HEK293 (cell line): ENCODE results near the gene KRT80.

Source experiments
- CTCF ChIA-PET: fragments of 350-600 bp; formaldehyde crosslinking; extraction: SDS; loops from one replicate; lab custom pipeline; 2021; ENCODE audit warnings: antibody characterized with exemption; lab: Yijun Ruan, JAX
- POLR2A ChIA-PET: fragments of 300-600 bp; formaldehyde crosslinking; extraction: SDS; loops from one replicate; lab custom pipeline; 2020; ENCODE audit warnings: antibody characterized with exemption, inconsistent platforms; lab: Yijun Ruan, JAX
- H3K27ac ChIP-seq: fragments of 200-500 bp; sonication (Bioruptor generic); 2 replicates; pipeline ENCODE4 v1.5.1; 2014; ENCODE audit warnings: low read depth, low read length, control low read depth, inconsistent platforms; ENCODE audit errors: extremely low read depth
- H3K36me3 ChIP-seq, 2 experiments: fragments of 200-500 bp in 1 of 2; sonication (Bioruptor generic) in 1 of 2; 1 replicate in 1 of 2; 2 replicates in 1 of 2; pipeline ENCODE4 v1.5.1; 2014 to 2017; ENCODE audit warnings: inconsistent platforms in 2 of 2, low read length in 2 of 2; ENCODE audit not compliant: control insufficient read depth in 2 of 2, insufficient read depth in 1 of 2
- H3K4me1 ChIP-seq: fragments of 200-500 bp; sonication (Bioruptor generic); 2 replicates; pipeline ENCODE4 v1.5.1; 2014; ENCODE audit warnings: mild to moderate bottlenecking, low read length, inconsistent platforms; ENCODE audit not compliant: control insufficient read depth, insufficient read depth
- H3K4me3 ChIP-seq: 2 replicates; pipeline ENCODE4 v1.5.1; 2011; ENCODE audit warnings: low read depth, mild to moderate bottlenecking, control low read depth, low read length, moderate library complexity
- H3K9me3 ChIP-seq: fragments of 200-500 bp; sonication (Bioruptor generic); 2 replicates; pipeline ENCODE4 v1.5.1; 2014; ENCODE audit warnings: low read depth, low read length, inconsistent platforms; ENCODE audit not compliant: control insufficient read depth, insufficient read depth
- CTCF ChIP-seq: fragments of 450-650 bp; formaldehyde crosslinking; IDR thresholded peaks from 2 replicates; pipeline ENCODE4 v1.5.1; 2016; ENCODE audit warnings: missing biosample characterization, missing genetic modification characterization
- HOXA7 ChIP-seq: sonication (generic); formaldehyde crosslinking; IDR thresholded peaks from 2 replicates; pipeline ENCODE4 v1.8.1; 2022; ENCODE audit warnings: missing genetic modification reagents, borderline replicate concordance
- HOXD13 ChIP-seq: sonication (generic); formaldehyde crosslinking; IDR thresholded peaks from 2 replicates; pipeline ENCODE4 v1.8.0; 2022; ENCODE audit warnings: missing genetic modification reagents, borderline replicate concordance
- MZF1 ChIP-seq: fragments of 450-650 bp; formaldehyde crosslinking; IDR thresholded peaks from 2 replicates; pipeline ENCODE4 v1.5.1; 2017; ENCODE audit warnings: missing biosample characterization, missing genetic modification characterization, borderline replicate concordance
- YY1 ChIP-seq: fragments of 450-650 bp; formaldehyde crosslinking; IDR thresholded peaks from 2 replicates; pipeline ENCODE4 v1.5.1; 2018; ENCODE audit warnings: missing biosample characterization, missing genetic modification characterization
- ZBTB8A ChIP-seq: fragments of 450-650 bp; formaldehyde crosslinking; IDR thresholded peaks from 2 replicates; pipeline ENCODE4 v1.5.1; 2016; ENCODE audit warnings: missing biosample characterization, missing genetic modification characterization
- ZFP3 ChIP-seq: fragments of 450-650 bp; formaldehyde crosslinking; IDR thresholded peaks from 2 replicates; pipeline ENCODE4 v1.5.1; 2016; ENCODE audit warnings: low read depth, missing biosample characterization, missing genetic modification characterization
- ZNF114 ChIP-seq: fragments of 450-650 bp; formaldehyde crosslinking; IDR thresholded peaks from 2 replicates; pipeline ENCODE4 v1.5.0; 2017; ENCODE audit warnings: missing biosample characterization, missing genetic modification characterization
- ZNF138 ChIP-seq: fragments of 450-650 bp; formaldehyde crosslinking; IDR thresholded peaks from 2 replicates; pipeline ENCODE4 v1.5.1; 2016; ENCODE audit warnings: missing biosample characterization, missing genetic modification characterization, borderline replicate concordance
- ZNF202 ChIP-seq: fragments of 450-650 bp; formaldehyde crosslinking; IDR thresholded peaks from 2 replicates; pipeline ENCODE4 v1.5.1; 2016; ENCODE audit warnings: missing biosample characterization, missing genetic modification characterization, borderline replicate concordance
- ZNF341 ChIP-seq: fragments of 450-650 bp; formaldehyde crosslinking; IDR thresholded peaks from 2 replicates; pipeline ENCODE4; 2016; ENCODE audit warnings: low read depth, missing biosample characterization, missing genetic modification characterization
- ZNF48 ChIP-seq: fragments of 450-650 bp; formaldehyde crosslinking; IDR thresholded peaks from 2 replicates; pipeline ENCODE4 v1.5.1; 2016; ENCODE audit warnings: missing biosample characterization, missing genetic modification characterization
- ZNF513 ChIP-seq: fragments of 450-650 bp; IDR thresholded peaks from 2 replicates; pipeline ENCODE4 v1.5.1; 2018; ENCODE audit warnings: missing biosample characterization, missing genetic modification characterization
- ZNF621 ChIP-seq: fragments of 450-650 bp; formaldehyde crosslinking; IDR thresholded peaks from 2 replicates; pipeline ENCODE4 v1.5.1; 2017; ENCODE audit warnings: missing biosample characterization, missing genetic modification characterization
- ZNF670 ChIP-seq: fragments of 450-650 bp; formaldehyde crosslinking; IDR thresholded peaks from 2 replicates; pipeline ENCODE4 v1.5.1; 2016; ENCODE audit warnings: missing biosample characterization, missing genetic modification characterization, low read depth
- ZNF701 ChIP-seq: fragments of 450-650 bp; formaldehyde crosslinking; IDR thresholded peaks from 2 replicates; pipeline ENCODE4 v1.5.1; 2016; ENCODE audit warnings: missing biosample characterization, missing genetic modification characterization
- ZNF776 ChIP-seq: fragments of 450-650 bp; formaldehyde crosslinking; IDR thresholded peaks from 2 replicates; pipeline ENCODE4 v1.5.0; 2017; ENCODE audit warnings: missing biosample characterization, missing genetic modification characterization, borderline replicate concordance
- ZNF843 ChIP-seq: fragments of 450-650 bp; formaldehyde crosslinking; IDR thresholded peaks from 2 replicates; pipeline ENCODE4 v1.5.1; 2016; ENCODE audit warnings: missing biosample characterization, missing genetic modification characterization

The KRT80 gene

GRCh38 chr12:52229836-52230343 is 38.1 kb upstream of the KRT80 start:
- Histone ChIP-seq H3K27ac (no peak overlapping the region), H3K9me3 (no peaks in the 10 kb centered on the region), H3K4me1 (no peaks in the 10 kb centered on the region), H3K4me3 (no peak overlapping the region), H3K36me3 (no peaks in the 10 kb centered on the region)
- CTCF ChIA-PET, result interaction anchor here (0.7 to 1.6 kb wide), 4 partner anchors 8 to 96 kb away, joined by 3 to 5 read pairs (median 3); no protein-coding TSS in a partner anchor
- TF ChIP-seq ZFP3 (tag by site-specific recombination) (no peak), ZNF138 (tag by site-specific recombination) (no peak), ZNF621 (tag by site-specific recombination) (no peak), ZNF843 (tag by site-specific recombination) (no peak), YY1 (tag by site-specific recombination) (no peak), ZNF341 (tag by site-specific recombination) (peak; percentile 29; the same call in 1 of the 2 replicates), ZNF48 (tag by site-specific recombination) (no peak), ZNF670 (tag by site-specific recombination) (no peak)
- POLR2A ChIA-PET, result interaction anchor here (0.7 kb wide), 1 partner anchor 8 kb away, joined by 3 read pairs; no protein-coding TSS in a partner anchor

- POLR2A ChIA-PET, result no interaction called here
- Histone ChIP-seq H3K9me3 (no peaks in the 10 kb centered on the region), H3K27ac (no peak overlapping the region), H3K36me3 (no peaks in the 10 kb centered on the region), H3K4me1 (no peaks in the 10 kb centered on the region), H3K4me3 (no peak overlapping the region)
- CTCF ChIA-PET, result interaction anchor here (1.6 kb wide), 1 partner anchor 50 kb away, joined by 3 read pairs; no protein-coding TSS in a partner anchor
- TF ChIP-seq ZBTB8A (tag by site-specific recombination) (no peak), ZNF701 (no peak), HOXD13 (CRISPR knock-in tag) (no peak), ZNF202 (tag by site-specific recombination) (no peak), ZNF776 (no peak), ZNF114 (tag by site-specific recombination) (no peak), HOXA7 (CRISPR knock-in tag) (no peak), MZF1 (tag by site-specific recombination) (no peak)
Observed at GRCh38 chr12:52228931-52229330, 37.1 kb upstream of the KRT80 start.

- TF ChIP-seq CTCF (tag by site-specific recombination), result no peak
- H3K9me3 ChIP-seq, result no peaks in the 10 kb centered on the region
- no peaks in the 10 kb centered on the region for H3K36me3 ChIP-seq
- no peak overlapping the region for H3K4me3 ChIP-seq
- ChIA-PET CTCF (interaction anchor here (1.5 kb wide), 1 partner anchor 15 kb away, joined by 5 read pairs; no protein-coding TSS in a partner anchor), POLR2A (no interaction called here)
- no peak overlapping the region for H3K27ac ChIP-seq
- no peaks in the 10 kb centered on the region for H3K4me1 ChIP-seq
Observed at GRCh38 chr12:52228366-52228765, 36.6 kb upstream of the KRT80 start.

- Histone ChIP-seq H3K27ac (no peak overlapping the region), H3K4me1 (no peaks in the 10 kb centered on the region), H3K36me3 (no peaks in the 10 kb centered on the region), H3K9me3 (no peaks in the 10 kb centered on the region), H3K4me3 (no peak overlapping the region)
- POLR2A ChIA-PET, result no interaction called here
- TF ChIP-seq ZNF513 (tag by site-specific recombination) (peak; percentile 68), MZF1 (tag by site-specific recombination) (no peak)
- CTCF ChIA-PET, result interaction anchor here (0.8 to 1.5 kb wide), 4 partner anchors 14 to 71 kb away, joined by 3 to 5 read pairs (median 4); no protein-coding TSS in a partner anchor
Observed at GRCh38 chr12:52227606-52228166, 35.9 kb upstream of the KRT80 start.
